ENCODE data around the gene ZDHHC24. TPM values are rescaled to one million over a fixed set of nuclear protein-coding genes. Genes with fewer than 3 reads are reported as not detected.

ZDHHC24 gene
- total RNA-seq, 1 experiment from 2014 or later, result 19.4 TPM

DNA sequence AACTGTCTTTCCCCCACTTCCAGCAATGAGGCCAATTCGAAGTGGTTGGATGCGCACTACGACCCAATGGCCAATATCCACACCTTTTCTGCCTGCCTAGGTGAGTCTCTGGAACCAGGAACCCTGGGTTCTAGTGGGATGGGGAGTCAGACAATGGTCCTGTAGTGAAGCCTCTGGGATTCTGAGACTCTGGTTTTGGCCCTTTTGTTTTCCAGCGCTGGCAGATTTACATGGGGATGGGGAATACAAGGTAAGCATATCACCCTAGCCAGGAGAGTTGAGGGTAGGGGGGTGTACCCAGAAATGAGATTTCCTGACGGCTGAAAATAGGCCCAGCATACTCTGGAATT, 34.9 kb downstream of the ZDHHC24 start:
- no peaks in the 10 kb centered on the region for H3K9me2 ChIP-seq (ENCODE audit: insufficient read depth)
- no peaks in the 10 kb centered on the region for H3K9me3 ChIP-seq (ENCODE audit: insufficient read depth, low read depth)
- H3K4me2 ChIP-seq, result peak overlapping the region; percentile 98
- H3K27me3 ChIP-seq (ENCODE audit: insufficient read depth, low read depth), result no peaks in the 10 kb centered on the region
- peaks cover 18% of the 10 kb centered on the region for H3K79me2 ChIP-seq (ENCODE audit: low read depth)
- H3K4me1 ChIP-seq (replicated peaks; ENCODE audit: insufficient read depth), result peaks cover 11% of the 10 kb centered on the region
- DNase-seq, result no peak
- TSS peak; percentile 64 for BruUV-seq (replicated peaks)
- intact Hi-C loops (cut with micrococcal nuclease; ENCODE audit: unreplicated experiment), result loop anchor here (1.0 kb wide), 1 partner anchor 31 kb away; the partner anchor contains the start of gene DPP3
- CTCF ChIA-PET, result interaction anchor here (1.1 kb wide), 1 partner anchor 167 kb away, joined by 16 read pairs; the partner anchor contains the start of gene RBM4B
- H3K36me3 ChIP-seq (ENCODE audit: low read depth), result peaks cover 13% of the 10 kb centered on the region; the same call in 1 of the 2 replicates
- peaks cover 3% of the 10 kb centered on the region; the same call in 1 of the 2 replicates for H3F3A ChIP-seq (ENCODE audit: insufficient read depth, low read depth)
- no peak overlapping the region for H3K27ac ChIP-seq
- H4K20me1 ChIP-seq (ENCODE audit: insufficient read depth), result no peaks in the 10 kb centered on the region
- POLR2A ChIA-PET (ENCODE audit: unreplicated experiment), result interaction anchor here (0.6 kb wide), 1 partner anchor 20 kb away, joined by 4 read pairs; no protein-coding TSS in a partner anchor
- TF ChIP-seq EZH2 (IDR thresholded peaks at IDR 0.05; ENCODE audit: low read depth), result no peak
- TF ChIP-seq, protein P1, sequence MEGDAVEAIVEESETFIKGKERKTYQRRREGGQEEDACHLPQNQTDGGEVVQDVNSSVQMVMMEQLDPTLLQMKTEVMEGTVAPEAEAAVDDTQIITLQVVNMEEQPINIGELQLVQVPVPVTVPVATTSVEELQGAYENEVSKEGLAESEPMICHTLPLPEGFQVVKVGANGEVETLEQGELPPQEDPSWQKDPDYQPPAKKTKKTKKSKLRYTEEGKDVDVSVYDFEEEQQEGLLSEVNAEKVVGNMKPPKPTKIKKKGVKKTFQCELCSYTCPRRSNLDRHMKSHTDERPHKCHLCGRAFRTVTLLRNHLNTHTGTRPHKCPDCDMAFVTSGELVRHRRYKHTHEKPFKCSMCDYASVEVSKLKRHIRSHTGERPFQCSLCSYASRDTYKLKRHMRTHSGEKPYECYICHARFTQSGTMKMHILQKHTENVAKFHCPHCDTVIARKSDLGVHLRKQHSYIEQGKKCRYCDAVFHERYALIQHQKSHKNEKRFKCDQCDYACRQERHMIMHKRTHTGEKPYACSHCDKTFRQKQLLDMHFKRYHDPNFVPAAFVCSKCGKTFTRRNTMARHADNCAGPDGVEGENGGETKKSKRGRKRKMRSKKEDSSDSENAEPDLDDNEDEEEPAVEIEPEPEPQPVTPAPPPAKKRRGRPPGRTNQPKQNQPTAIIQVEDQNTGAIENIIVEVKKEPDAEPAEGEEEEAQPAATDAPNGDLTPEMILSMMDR (conservative IDR thresholded peaks at IDR 0.05), result no peak
- peak overlapping the region; percentile 96 for H2AFZ ChIP-seq
- peak overlapping the region; percentile 93 for H3K4me3 ChIP-seq

DNA sequence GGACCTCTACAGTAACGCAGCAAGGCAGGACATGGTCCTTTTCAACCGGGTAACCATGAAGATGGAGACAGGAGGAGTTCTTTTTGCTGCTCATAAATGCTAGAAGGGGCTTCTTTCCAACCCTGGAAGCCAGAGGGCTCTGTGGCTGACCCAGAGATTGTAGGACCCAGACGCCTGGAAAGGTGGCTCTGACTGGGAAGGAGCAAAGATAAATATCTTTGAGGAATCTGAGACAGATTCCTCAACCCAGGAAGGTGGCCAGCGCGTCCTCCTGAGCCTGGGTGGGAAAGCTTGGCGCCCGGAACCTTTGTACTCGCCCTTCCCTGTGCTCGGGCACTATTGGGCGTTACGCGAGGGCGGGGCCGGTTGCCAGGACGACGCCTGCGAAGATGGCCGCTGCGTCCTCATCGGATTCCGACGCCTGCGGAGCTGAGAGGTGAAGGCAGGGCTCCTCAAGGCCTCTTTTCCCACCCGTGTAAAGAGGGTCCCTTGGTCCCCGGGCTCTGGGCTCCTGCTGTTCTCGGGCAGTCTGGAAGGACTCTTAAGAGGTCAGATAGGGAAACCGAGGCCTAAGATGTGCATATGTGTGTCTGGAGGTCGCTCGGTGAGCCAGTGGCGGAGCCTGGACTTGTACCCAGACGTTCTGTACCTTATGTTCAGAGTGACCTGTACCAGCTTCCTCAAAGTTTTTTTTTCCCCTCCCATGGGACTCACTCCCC, 35.4 kb downstream of the ZDHHC24 start, which contains the start of gene BBS1:
Gene BBS1 (plus strand): TSS at position 365 of the 719 bp plus-strand sequence. CDS start 25 bp downstream, at position 390.
- peaks cover 18% of the 10 kb centered on the region for H3K79me2 ChIP-seq (ENCODE audit: low read depth)
- peaks cover 11% of the 10 kb centered on the region for H3K4me1 ChIP-seq (replicated peaks; ENCODE audit: insufficient read depth)
- no peaks in the 10 kb centered on the region for H3K9me3 ChIP-seq (ENCODE audit: insufficient read depth, low read depth)
- no peaks in the 10 kb centered on the region for H3K27me3 ChIP-seq (ENCODE audit: insufficient read depth, low read depth)
- peak within 1 kb of the TSS; percentile 98 for H3K4me2 ChIP-seq
- H3K4me3 ChIP-seq, result peak within 1 kb of the TSS; percentile 93
- H3K27ac ChIP-seq, result no peak within 1 kb of the TSS
- peak within 1 kb of the TSS; percentile 96 for H2AFZ ChIP-seq
- H4K20me1 ChIP-seq (ENCODE audit: insufficient read depth), result no peaks in the 10 kb centered on the region
- intact Hi-C loops (cut with micrococcal nuclease; ENCODE audit: unreplicated experiment), result loop anchor here (1.0 kb wide), 1 partner anchor 30 kb away; the partner anchor contains the start of gene DPP3
- no peaks in the 10 kb centered on the region for H3K9me2 ChIP-seq (ENCODE audit: insufficient read depth)
- TF ChIP-seq EZH2 (IDR thresholded peaks at IDR 0.05; ENCODE audit: low read depth), result no peak
- peaks cover 8% of the 10 kb centered on the region; the same call in 1 of the 2 replicates for H3K36me3 ChIP-seq (ENCODE audit: low read depth)
- CTCF ChIA-PET, result interaction anchor here (0.6 to 1.1 kb wide), 2 partner anchors 96 to 168 kb away, joined by 3 to 16 read pairs; partner anchors contain the start of gene RBM4B
- POLR2A ChIA-PET (ENCODE audit: unreplicated experiment), result interaction anchor here (0.6 kb wide), 2 partner anchors 19 to 31 kb away, joined by 3 to 4 read pairs; no protein-coding TSS in a partner anchor
- no TSS peak for BruUV-seq (replicated peaks)
- peaks cover 3% of the 10 kb centered on the region; the same call in 1 of the 2 replicates for H3F3A ChIP-seq (ENCODE audit: insufficient read depth, low read depth)
- peak; percentile 71 to 79 for DNase-seq

DNA sequence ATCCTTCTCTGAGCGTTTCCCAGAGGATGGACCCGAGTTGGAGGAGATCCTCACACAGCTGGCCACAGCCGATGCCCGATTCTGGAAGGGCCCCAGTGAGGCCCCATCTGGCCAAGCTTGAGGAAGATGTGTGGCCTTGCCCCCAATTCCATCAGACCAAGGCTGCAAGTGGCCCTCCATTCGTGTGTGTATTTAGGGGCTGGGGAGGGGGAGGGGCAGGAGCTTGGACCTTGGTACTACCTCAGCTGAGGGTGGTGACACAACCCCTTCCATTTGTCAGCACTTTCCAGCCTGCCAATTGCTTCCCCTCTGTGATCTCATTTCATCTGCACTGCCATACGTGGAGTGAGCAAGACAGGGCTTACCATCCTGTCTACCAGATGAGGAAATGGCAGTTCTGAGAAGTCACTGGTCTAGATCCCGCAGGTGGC, 36.7 kb downstream of the ZDHHC24 start:
- H3K9me2 ChIP-seq (ENCODE audit: insufficient read depth), result no peaks in the 10 kb centered on the region
- CTCF ChIA-PET, result no interaction called here
- H3K4me2 ChIP-seq, result no peak overlapping the region
- no peaks in the 10 kb centered on the region for H3K9me3 ChIP-seq (ENCODE audit: insufficient read depth, low read depth)
- no peak overlapping the region for H3K27ac ChIP-seq
- H3K27me3 ChIP-seq (ENCODE audit: insufficient read depth, low read depth), result no peaks in the 10 kb centered on the region
- TF ChIP-seq, protein P1 (conservative IDR thresholded peaks at IDR 0.05), result no peak
- no peak for TF ChIP-seq EZH2 (IDR thresholded peaks at IDR 0.05; ENCODE audit: low read depth)
- H3F3A ChIP-seq (ENCODE audit: insufficient read depth, low read depth), result peaks cover 3% of the 10 kb centered on the region; the same call in 1 of the 2 replicates
- H3K4me1 ChIP-seq (replicated peaks; ENCODE audit: insufficient read depth), result peaks cover 11% of the 10 kb centered on the region
- peaks cover 18% of the 10 kb centered on the region for H3K79me2 ChIP-seq (ENCODE audit: low read depth)
- POLR2A ChIA-PET (ENCODE audit: unreplicated experiment), result interaction anchor here (0.5 kb wide), 1 partner anchor 107 kb away, joined by 11 read pairs; the partner anchor contains the start of gene RBM14
- no TSS peak for BruUV-seq (replicated peaks)
- H3K36me3 ChIP-seq (ENCODE audit: low read depth), result 0 out of 2 replicates have a peak, but pooled peaks cover 8% of the 10 kb centered on the region
- no peak overlapping the region for H3K4me3 ChIP-seq
- no peaks in the 10 kb centered on the region for H4K20me1 ChIP-seq (ENCODE audit: insufficient read depth)
- no peak for DNase-seq
- no peak overlapping the region for H2AFZ ChIP-seq
- intact Hi-C loops (cut with micrococcal nuclease; ENCODE audit: unreplicated experiment), result no loop called here
